HepG2 (cell line): ENCODE results near the gene HS2ST1. TPM values are rescaled to one million over a fixed set of nuclear protein-coding genes. Genes with fewer than 3 reads are reported as not detected.
"Not testable (repeated sequence)": the region's sequence is repeated elsewhere in the genome, so short reads cannot be mapped to it uniquely, and the experiment has no call there.

Source experiments
- ATAC-seq: fragments of 200-7000 bp; cut with Tn5 transposase; 3 replicates; pipeline ENCODE4 v1.9.1; 2020; ENCODE audit warnings: mild to moderate bottlenecking, moderate library complexity
- BruUV-seq: library from RNA; stranded (reverse); fragments of 400-500 nt; replicated peaks from 2 replicates; lab custom pipeline; 2021; lab: Mats Ljungman, UMichigan
- CTCF ChIA-PET: fragments of 300-600 bp; formaldehyde crosslinking; extraction: SDS; loops from one replicate; lab custom pipeline; 2021; ENCODE audit warnings: low total read pairs, inconsistent platforms, low intra/inter-chr PET ratio; lab: Yijun Ruan, JAX
- POLR2A ChIA-PET: fragments of 350-600 bp; sonication (Branson Sonifier 250); formaldehyde crosslinking; loops from one replicate; lab custom pipeline; 2020; ENCODE audit warnings: antibody characterized with exemption, inconsistent platforms; lab: Yijun Ruan, JAX
- DNase-seq: peaks from one replicate; pipeline ENCODE4 v3.0.0-alpha.2; 2015; ENCODE audit warnings: low spot score
- FAIRE-seq: peaks from 3 replicates; lab custom pipeline; 2011; peaks lifted over from hg19 to GRCh38; lab: Jason Lieb, UNC
- H2AFZ ChIP-seq: one replicate; pipeline ENCODE4 v1.6.1; 2011; ENCODE audit warnings: low read length, inconsistent platforms
- H3K27ac ChIP-seq: fragments of 300-600 bp; 3 replicates; pipeline ENCODE4 v1.8.0; 2011; ENCODE audit warnings: mixed run types, mild to moderate bottlenecking, mixed read lengths, low read length, inconsistent platforms; ENCODE audit not compliant: insufficient read depth; ENCODE audit errors: extremely low read length
- H3K27me3 ChIP-seq, 2 experiments: fragments of 200-600 bp in 1 of 2; 2 replicates in 1 of 2; 3 replicates in 1 of 2; pipeline versions ENCODE4 v1.6.0 to v1.8.0; 2011; ENCODE audit warnings: low read length in 2 of 2, mild to moderate bottlenecking in 2 of 2, moderate library complexity in 2 of 2, inconsistent platforms in 1 of 2; ENCODE audit not compliant: insufficient read depth in 2 of 2, control insufficient read depth in 1 of 2
- H3K36me3 ChIP-seq, 2 experiments: fragments of 200-600 bp in 1 of 2; replicated peaks in 1 of 2; 2 replicates in 1 of 2; 3 replicates in 1 of 2; pipeline versions ENCODE4 v1.5.1 to v1.8.0; 2011; ENCODE audit warnings: low read length in 2 of 2, inconsistent platforms in 1 of 2; ENCODE audit not compliant: insufficient read depth in 2 of 2, control insufficient read depth in 1 of 2
- H3K4me1 ChIP-seq: 2 replicates; pipeline ENCODE4 v1.5.1; 2012; ENCODE audit warnings: low read length, inconsistent platforms; ENCODE audit not compliant: insufficient read depth
- H3K4me2 ChIP-seq: 2 replicates; pipeline ENCODE4 v1.6.0; 2011; ENCODE audit warnings: low read depth, low read length, inconsistent platforms
- H3K4me3 ChIP-seq, 3 experiments: fragments of 200-600 bp in 1 of 3; sonication (generic), shearing (Covaris generic) in 1 of 3; replicated peaks in 1 of 3; 2 replicates each; pipeline ENCODE4 v1.5.1; 2011 to 2016; ENCODE audit warnings: low read length in 3 of 3, inconsistent platforms in 2 of 3, low read depth in 2 of 3, mild to moderate bottlenecking in 2 of 3, control low read depth in 1 of 3, mixed read lengths in 1 of 3; ENCODE audit not compliant: insufficient read depth in 1 of 3
- H3K79me2 ChIP-seq: one replicate; pipeline ENCODE4 v1.6.1; 2011; ENCODE audit warnings: low read length, inconsistent platforms; ENCODE audit not compliant: insufficient read depth
- H3K9ac ChIP-seq: 2 replicates; pipeline ENCODE4 v1.6.0; 2011; ENCODE audit warnings: mild to moderate bottlenecking, low read depth, low read length, inconsistent platforms; ENCODE audit not compliant: insufficient read depth
- H3K9me3 ChIP-seq: 2 replicates; pipeline ENCODE4 v1.5.1; 2012; ENCODE audit warnings: mild to moderate bottlenecking, low read length
- H4K20me1 ChIP-seq: 2 replicates; pipeline ENCODE4 v1.6.0; 2011; ENCODE audit warnings: inconsistent platforms, mild to moderate bottlenecking, low read length, moderate library complexity; ENCODE audit not compliant: insufficient read depth
- NFE2 ChIP-seq: sonication (generic); formaldehyde crosslinking; IDR thresholded peaks from 2 replicates; pipeline ENCODE4 v1.4.0; 2020; ENCODE audit warnings: missing genetic modification reagents
- YEATS2 ChIP-seq: sonication (generic); formaldehyde crosslinking; IDR thresholded peaks from 2 replicates; pipeline ENCODE4 v1.4.0; 2020; ENCODE audit warnings: missing genetic modification reagents, borderline replicate concordance
- ZNF354B ChIP-seq: sonication (generic); formaldehyde crosslinking; IDR thresholded peaks from 2 replicates; pipeline ENCODE4 v1.8.0; 2022; ENCODE audit warnings: mild to moderate bottlenecking, missing genetic modification reagents
- WGBS: methylation state at CpG from one replicate; pipeline ENCODE4 v1.1.6; 2017; ENCODE audit warnings: low lambda C conversion rate; 5-methylcytosine and 5-hydroxymethylcytosine counted together
- in situ Hi-C: cut with HindIII; loops from 2 replicates; pipeline ENCODE4 v1.10.0; 2017; ENCODE audit warnings: low pct_unique_long_range_greater_than_20kb; ENCODE audit not compliant: extremely low pct_ligation_motif_present
- intact Hi-C: fragments of 100-400 bp; cut with micrococcal nuclease; formaldehyde crosslinking; loops from one replicate; pipeline ENCODE4 v1.10.0; 2022; ENCODE audit not compliant: unreplicated experiment
- polyA plus RNA-seq, 8 experiments: library from polyadenylated mRNA; depleted of rRNA in 3 of 8; stranded (reverse) in 7 of 8; unstranded in 1 of 8; fragments of >200 nt; fragmentation: Illumina TruSeq in 4 of 8; extraction: Trizol in 4 of 8; gene quantifications; 2 replicates each; pipeline versions ENCODE4 v1.2.1 to v1.2.3, GENCODE V29; 2011 to 2016; ENCODE audit warnings: low read depth in 4 of 8, missing spikeins in 1 of 8, mixed read lengths in 1 of 8; ENCODE audit not compliant: insufficient read depth in 1 of 8
- total RNA-seq, 5 experiments: library from RNA; depleted of rRNA; stranded (reverse); fragments of >200 nt; fragmentation: Illumina TruSeq; extraction: Trizol; gene quantifications; 2 replicates each; pipeline ENCODE4 v1.2.3, GENCODE V29; 2016; ENCODE audit warnings: low read depth in 1 of 5

The HS2ST1 gene
- total and polyA plus RNA-seq, 2 of the 13 experiments (the other 11 are each of a cell fraction or from before 2014, with no cell fraction given), result 22.1 to 58.7 TPM

DNA sequence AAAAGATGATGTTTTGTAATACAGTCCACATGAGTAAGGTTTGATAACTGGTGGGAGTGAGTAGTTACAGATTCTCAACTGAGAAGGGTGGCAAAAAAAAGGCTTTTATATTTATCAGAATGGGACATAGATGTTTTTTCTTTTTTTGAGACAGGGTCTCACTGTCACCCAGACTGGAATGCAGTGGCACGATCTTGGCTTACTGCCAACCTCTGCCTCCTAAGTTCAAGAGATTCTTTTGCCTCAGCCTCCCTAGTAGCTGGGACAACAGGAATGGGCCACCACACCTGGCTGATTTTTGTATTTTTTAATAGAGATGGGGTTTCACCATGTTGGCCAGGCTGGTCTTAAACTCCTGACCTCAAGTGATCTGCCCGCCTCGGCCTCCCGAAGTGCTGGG is 113.1 kb downstream of the HS2ST1 start:
- H3K4me3 ChIP-seq, CTCF ChIA-PET, in situ Hi-C loops, H4K20me1 ChIP-seq, FAIRE-seq, H3K27ac ChIP-seq, POLR2A ChIA-PET, H3K9ac ChIP-seq, H2AFZ ChIP-seq, H3K27me3 ChIP-seq, H3K9me3 ChIP-seq, H3K4me2 ChIP-seq, H3K36me3 ChIP-seq, DNase-seq, ATAC-seq, BruUV-seq: not testable (repeated sequence)
- H3K79me2 ChIP-seq, result peaks cover 30% of the 10 kb centered on the region
- H3K4me1 ChIP-seq, result peaks cover 18% of the 10 kb centered on the region
- WGBS, result 96% methylated on average over 4 of the region's 4 CpGs
- intact Hi-C loops, result loop anchor here (5.0 to 10.0 kb wide), 2 partner anchors 35 to 323 kb away; partner anchors contain the start of gene SH3GLB1

DNA sequence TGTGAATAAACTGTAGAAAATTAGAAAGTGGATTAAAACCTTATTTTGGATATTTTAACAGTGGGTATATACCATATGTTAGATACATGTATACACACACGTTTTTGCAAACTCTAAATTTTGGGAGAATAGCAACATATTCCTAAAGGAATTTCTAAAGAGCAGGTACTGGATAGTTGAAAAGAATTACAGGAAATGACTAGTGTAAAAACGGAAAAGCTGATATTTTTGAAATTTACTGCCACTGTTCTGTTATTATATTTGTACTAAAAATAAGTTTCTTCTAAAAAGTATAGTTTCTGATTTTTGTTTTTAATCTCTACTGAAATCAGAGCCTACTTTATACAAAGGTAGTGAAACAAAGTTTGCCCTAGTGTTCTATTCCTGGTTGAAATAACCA is 114.1 kb downstream of the HS2ST1 start:
- in situ Hi-C loops, result no loop called here
- Histone ChIP-seq H3K79me2 (peaks cover 33% of the 10 kb centered on the region), H3K36me3 (no peaks in the 10 kb centered on the region), H3K27ac (no peak overlapping the region), H3K27me3 (no peaks in the 10 kb centered on the region)
- intact Hi-C loops, result loop anchor here (5.0 to 10.0 kb wide), 2 partner anchors 36 to 324 kb away; partner anchors contain the start of gene SH3GLB1
- 90% methylated on average over 2 of the region's 2 CpGs for WGBS
- TF ChIP-seq NFE2 (CRISPR knock-in tag) (no peak), YEATS2 (CRISPR knock-in tag) (no peak), ZNF354B (CRISPR knock-in tag) (no peak)
- TF ChIP-seq, all 625 proteins: peak for 0
- Histone ChIP-seq H4K20me1 (no peaks in the 10 kb centered on the region), H3K4me2 (no peak overlapping the region), H3K9me3 (no peaks in the 10 kb centered on the region), H3K4me1 (peaks cover 18% of the 10 kb centered on the region), H3K9ac (no peak overlapping the region), H3K4me3 (no peak overlapping the region), H2AFZ (no peak overlapping the region)
- no TSS peak for BruUV-seq
- FAIRE-seq (no peak), DNase-seq (no peak), ATAC-seq (no peak)
- ChIA-PET CTCF (no interaction called here), POLR2A (no interaction called here)
